CD4-positive, alpha-beta T cell treated with Interleukin-17A for 4 hours (primary cell): ENCODE results near the gene TBX4.
"Not testable (repeated sequence)": the region's sequence is repeated elsewhere in the genome, so short reads cannot be mapped to it uniquely, and the experiment has no call there.

Source experiments
- DNase-seq: peaks from one replicate; pipeline ENCODE4 v3.0.0-alpha.2; 2020; ENCODE audit warnings: mixed read lengths

TBX4 gene

DNA sequence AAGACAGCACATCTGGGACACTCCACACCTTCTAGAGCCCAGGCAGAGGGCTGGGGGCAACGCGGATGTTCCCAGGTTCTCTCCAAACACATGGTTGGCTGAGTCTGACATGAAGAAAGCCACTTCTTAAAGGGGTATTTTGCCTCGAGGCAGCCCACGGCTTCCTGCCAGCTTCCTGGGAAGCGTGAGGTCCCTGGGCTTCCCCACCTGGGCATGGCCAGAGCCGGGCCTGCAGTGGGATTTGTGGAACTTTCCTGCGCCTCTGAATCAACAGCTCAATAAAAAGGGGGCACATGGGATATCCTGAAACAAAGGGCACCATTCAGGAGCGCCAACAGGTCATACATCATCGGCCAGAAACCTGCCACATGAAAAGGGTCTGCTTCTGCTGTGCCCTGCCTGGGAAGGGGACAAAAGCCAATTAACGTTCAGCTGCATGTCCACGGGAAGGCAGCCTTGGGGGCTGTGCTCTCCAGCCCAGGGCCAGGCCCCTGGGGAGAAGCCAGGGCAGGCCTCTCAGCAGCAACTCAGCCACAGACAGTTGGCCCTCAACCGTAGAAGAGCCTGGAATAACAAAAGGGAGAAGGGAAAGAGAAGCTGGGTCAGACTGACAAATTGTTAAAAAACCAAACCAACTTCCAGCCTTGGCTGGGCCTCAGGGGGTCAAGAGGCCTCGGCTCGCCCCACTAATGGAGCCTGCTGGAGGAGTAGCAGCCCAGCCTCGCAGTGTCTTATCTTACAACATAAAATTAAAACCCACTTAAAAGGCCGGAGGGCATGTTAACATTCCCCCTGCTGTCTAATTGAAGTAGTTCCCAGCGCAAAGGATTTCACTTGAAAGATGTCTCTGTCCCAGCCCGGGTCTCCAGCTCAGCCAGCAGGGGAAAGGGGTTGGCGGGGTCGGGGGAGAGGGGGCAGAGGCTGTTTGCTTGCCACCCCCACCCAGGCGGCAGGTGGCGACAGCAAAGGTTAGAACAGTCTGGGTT is 34.2 kb downstream of the TBX4 start:
- DNase-seq: no peak

DNA sequence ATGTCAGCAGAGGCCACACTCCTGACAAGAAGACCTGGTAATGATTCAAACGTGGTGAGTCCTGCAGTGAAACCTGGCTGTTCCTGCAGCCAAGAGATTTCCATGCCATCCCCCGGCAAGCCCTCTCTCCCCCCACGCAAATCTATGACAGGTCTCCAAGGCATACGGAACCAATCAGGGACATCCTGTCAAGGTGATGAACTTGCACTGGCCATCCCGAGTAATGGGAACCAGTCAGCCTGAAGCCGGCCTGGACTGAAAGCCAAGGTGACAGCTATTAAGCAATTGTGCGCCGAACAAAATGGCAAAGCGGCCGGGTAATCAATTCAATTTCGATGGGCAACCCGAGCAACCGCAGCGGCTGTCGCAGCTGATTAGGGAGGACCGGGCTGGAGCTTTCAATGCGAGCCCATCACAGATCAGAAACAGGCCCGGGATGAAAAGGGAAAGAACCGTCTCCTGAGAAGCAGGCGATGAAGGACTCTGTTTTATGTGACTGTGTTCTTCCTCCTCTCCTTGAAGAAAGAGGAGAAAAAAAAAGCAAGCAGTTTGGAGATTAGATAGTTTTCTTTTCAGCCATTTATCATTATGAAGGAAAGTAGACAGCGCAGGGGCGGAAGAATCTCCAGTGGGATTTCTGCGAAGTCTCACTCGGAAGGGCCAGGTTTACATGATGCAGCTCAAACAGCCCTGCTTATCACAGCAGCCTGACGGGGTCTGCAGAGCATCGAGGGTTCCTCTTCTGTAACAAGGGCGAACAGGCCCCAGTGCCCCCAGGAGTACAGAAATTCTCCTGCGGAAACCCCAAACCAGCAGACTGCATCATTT is 35.2 kb downstream of the TBX4 start:
- no peak for DNase-seq

DNA sequence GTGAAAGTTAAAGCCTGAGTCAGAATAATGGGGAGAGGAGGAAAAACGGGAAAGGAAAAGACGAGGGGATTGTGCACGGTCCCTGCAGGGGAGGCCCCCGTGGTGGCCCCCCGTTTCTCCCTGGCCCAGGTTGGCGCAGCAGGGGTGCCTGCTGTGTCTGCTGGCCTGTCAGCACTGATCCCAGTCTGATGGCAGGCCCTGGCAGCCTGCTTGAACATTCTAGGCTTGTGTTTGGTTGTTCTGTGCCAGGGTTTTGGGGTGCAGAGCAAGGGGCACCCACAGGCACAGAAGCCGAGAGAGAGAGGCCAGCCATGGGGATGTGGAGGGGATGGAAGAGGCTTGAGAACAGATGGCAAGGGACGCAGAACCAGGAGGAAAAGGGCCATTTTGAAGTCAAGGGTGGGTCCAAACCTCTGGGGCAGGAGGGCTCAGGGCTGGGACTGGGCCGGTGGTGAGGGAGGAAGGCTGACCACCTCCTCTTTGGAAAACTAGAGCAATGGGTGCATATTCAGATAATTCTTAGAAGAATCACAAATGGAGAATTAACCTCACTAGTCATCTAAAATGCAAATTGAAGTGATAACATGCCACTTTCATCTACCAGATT is 35.9 kb downstream of the TBX4 start:
- DNase-seq: no peak

DNA sequence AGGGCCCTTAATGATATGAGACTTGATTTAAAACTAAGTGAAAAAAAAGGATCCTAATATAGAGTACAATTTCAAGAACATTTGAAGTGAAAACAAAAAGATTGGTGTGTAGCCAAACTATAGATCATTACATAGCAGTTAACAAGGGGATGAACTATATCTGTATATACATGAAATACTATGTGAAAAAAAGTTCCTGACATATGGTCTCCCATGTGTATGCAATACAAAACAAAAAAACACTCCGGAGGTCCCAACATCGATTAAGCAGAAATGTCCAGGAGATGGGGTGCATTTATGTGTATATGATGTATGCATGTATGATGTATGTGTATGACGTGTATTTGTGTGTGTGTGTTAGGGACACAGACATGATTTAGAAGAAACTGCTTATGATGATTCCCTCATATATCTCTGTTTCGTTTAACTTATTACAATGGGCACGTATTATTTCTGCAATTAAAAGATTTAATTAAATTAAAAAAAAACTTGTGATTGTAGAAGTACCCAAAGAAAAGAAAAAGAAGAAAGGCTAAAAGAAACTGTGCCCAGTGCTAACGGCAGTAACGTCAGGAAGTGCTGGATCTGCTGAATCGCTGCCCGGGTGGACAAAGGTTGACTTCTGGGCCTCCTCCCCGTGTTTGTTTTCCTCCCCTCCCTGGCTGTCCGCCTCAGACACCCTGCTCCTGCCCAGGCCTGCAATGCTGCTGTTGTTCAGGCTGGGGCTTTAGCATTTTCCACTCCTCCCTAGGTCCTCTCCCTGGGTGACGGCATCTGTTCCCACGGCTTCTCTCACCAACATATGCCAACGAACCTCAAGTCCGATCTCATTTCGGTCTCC is 36.9 kb downstream of the TBX4 start:
- no peak for DNase-seq

DNA sequence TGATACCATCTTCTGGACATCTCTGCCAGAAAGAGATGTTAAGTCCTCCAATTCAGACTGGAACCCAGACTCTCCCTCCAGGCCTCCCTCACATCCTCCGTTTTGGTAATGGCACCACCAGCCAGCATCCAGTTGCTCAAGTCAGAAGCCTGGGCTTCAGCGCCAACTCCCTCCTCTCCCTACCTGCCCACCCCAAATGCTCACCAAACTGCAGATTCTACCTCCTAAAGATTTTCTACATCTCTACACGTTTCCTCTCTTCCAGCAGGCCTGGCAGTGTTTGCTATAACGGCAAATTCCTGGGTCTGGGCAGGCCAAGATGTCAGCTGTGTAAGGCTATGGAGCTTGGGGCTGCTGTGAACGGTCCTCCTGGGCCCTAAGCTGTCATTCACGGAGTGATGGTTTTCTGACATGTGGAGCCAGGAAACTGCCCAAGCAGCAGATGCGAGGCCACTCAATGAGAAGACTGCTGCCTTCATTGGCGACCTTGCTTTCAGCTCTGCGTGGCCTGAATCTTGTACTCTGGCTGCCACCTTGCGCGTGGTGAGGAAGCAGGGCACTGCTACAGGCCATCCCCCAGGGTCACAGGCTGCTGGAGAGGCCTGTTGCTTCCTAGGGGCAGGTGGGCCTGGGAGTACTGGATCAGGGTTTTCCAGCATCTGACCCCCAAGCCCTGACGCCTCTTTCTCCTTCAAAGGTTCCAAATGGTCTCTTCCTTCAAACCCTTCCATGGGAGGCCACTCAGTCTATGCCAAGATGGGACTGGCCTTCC is 37.7 kb downstream of the TBX4 start:
- no peak for DNase-seq

DNA sequence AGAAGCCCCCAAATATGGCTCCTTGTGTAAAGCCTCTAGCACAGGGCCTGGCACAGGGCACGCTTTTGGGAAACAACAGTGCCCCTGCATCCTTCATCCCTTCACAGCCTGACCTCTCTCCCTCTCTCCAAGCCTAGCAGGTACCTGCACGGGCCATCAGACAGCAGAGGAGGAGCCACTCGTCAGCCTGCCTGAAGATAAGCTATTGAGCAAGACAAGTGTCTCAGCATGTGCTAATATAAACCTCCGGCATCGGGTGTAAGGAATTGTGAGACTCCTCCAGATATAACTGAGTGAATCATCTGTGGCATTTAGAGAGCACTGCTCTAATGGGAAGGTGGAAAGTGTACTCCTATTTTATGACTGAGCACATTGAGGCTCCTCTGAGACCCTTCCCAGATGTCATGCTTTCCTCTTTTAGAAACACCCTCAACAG is 38.3 kb downstream of the TBX4 start:
- DNase-seq: no peak

DNA sequence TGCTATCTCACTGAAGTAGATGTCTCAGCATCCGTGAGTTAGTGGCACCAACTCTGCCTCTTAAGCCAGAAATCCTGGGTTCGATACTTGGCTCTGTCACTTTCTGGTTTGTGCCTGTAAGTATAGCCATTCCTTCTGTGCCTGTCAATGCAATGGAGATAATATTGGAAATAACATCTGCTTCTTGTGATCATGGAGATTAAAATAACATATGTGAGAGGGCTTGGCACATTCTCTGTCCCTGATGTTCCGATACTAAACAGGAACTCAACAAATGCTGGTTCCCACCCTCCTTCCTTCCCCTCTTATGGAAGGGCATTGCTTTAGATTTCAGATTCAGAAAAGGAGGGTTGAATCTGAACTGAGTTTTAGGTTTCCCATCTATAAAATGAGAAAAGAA is 39.8 kb downstream of the TBX4 start:
- no peak for DNase-seq

DNA sequence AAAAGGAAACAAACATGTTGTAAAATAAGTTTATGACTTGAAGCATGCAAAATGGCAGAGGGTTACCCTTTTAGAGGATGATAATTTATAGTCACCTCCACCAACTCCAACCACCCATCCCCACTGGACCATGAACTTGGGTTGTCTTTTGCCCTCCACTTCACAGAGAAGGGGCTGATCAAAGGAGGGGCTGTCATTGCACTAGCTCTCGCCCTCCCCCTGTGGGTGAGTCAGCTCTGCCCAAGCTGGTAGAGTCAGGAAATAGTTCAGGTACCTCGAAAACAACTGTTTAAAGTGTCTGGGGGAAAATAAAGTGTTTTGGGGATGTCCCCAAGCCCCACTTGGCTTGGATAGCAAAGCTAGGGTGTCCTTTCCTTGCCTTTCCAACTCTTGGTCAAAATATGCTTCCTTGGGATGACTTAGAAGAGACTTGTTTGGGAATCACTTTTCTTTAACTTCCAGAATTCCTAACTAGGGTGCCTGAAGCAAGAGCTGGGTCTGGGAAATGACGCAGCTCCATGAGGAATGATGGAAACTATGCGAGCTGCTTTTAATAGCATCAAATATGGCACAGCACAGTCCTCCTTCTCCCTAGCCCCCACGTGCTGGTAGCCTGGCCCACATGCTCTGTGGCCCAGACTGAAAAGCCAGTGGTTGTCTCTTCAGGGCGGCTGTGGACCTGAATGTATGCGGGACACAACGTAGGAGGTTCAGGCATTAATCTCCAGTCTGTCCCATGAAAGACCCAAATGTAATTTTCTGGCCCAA is 40.7 kb downstream of the TBX4 start:
- no peak for DNase-seq

DNA sequence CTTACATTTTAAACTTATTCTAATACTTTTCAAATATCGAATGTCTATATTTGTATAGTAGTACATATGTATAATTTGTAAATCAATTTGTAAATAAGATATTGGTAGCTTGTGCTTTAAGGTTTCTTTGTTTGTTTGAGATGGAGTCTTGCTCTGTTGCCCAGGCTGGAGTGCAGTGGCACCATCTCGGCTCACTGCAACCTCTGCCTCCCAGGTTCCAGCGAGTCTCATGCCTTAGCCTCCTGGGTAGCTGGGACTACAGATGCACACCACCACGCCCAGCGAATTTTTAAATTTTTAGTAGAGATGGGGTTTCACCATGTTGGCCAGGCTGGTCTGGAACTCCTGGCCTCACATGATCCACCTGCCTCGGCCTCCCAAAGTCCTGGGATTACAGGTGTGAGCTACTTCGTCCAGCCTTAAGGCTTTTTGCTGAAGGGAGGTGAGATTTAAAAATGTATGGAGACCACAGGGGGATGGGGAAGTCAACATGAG is 41.7 kb downstream of the TBX4 start:
- not testable (repeated sequence) for DNase-seq

DNA sequence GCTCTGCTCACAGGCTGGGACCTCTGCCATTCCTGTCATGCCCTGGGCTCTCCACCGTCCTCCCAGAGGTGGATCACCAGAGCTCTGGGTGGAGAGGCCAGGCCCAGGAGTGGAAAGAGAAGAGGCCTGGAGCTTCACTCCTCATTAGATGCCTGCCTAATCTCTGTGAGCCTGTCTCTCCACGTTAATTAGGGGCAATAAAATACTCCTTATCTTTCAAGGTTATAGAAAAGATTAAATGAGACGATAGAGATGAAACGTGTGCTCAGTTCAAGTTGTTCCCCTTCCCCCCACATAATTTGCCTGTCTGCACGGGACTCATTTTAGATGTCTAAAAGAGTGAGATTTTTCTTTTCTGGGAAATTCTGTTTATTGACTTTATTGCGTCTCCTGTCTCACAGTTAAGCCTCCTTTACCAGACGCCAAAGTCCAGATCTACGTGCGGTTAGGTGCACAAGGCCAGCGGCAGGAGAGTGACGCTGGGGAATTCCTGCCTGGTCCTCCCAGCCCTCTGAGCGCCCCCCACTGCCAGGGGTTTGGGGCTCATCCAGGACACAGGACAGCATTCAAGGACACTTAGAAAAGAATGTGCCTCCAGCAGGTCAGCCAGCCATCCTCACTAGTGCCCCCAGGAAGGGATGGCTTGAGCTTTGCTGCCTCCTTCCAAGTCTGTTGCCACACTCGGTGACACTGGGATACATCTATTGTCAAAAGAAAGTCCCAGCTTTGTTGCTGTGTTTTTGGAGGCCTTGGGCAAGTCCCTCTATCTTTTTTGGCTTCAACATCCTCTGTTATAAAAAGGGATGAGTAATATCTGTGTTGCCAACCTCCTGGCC is 42.3 kb downstream of the TBX4 start:
- DNase-seq: no peak

DNA sequence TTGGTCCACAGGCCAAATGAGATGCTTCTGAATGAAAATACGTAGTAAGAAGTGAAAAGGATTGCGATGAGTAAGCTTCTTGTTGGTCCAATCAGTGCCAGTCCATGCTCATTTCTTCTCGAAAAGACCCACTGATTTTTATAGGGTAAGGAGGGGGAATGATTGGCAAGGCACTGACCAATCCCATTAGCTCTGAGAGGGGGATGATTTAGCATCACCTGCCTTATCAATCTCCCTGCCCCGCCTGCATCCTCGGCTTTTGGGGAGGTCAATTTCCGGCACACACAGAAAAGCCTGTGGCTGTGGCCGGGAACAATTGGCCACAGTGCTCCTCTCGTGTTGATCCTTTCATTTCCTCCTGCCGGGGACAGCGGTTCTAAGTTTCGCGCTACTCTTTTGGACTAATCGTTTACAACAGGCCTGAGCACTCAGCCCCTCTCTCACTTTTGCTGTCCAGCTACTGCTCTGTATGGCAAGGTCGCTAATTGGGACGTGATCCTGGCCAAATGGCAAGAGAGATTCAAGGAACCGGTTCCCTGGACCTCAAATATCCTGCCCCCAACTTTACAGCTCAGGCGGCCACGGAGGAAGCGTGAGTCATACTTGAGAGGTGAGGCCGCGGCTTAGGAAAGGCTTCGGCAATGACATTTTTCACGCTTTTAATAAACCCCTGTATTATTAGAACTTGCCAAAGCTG is 43.1 kb downstream of the TBX4 start:
- DNase-seq: no peak

DNA sequence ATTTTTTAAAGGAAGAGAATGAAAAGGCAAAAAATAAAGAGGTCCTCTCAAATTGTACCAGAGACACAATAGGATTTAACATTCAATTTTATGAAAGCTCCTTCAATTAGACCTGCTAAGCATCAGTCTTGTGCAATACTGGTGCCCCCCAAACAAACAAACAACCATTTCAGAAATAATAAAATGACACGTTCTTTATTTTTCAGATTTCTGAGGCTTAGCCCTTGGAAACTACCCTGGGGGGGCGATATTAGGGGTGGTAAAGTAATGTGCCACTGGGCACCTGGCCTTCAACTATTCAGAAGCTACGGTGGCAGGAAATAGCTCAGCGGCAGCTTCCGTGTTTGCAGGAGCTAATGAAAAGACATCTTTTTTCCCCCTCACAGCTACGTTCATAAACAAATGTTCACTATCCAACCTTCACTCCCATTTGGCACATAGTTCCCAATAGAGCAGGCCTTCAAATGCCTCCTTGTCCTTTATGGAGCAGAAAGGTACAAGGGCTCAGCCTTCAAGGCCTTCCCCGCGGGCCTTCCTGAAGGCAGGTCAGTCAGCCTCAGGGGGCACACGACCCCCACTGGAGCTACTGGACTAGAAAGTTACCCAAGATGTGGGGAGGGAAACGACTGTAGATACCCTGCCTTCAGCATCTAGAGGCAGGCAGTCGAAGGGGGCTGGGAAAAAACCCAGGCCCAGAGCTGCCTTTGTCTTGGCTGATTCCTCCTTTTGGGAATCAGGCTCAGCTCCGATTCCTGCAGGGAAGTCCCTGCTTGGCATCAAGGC is 44.1 kb downstream of the TBX4 start:
- no peak for DNase-seq

DNA sequence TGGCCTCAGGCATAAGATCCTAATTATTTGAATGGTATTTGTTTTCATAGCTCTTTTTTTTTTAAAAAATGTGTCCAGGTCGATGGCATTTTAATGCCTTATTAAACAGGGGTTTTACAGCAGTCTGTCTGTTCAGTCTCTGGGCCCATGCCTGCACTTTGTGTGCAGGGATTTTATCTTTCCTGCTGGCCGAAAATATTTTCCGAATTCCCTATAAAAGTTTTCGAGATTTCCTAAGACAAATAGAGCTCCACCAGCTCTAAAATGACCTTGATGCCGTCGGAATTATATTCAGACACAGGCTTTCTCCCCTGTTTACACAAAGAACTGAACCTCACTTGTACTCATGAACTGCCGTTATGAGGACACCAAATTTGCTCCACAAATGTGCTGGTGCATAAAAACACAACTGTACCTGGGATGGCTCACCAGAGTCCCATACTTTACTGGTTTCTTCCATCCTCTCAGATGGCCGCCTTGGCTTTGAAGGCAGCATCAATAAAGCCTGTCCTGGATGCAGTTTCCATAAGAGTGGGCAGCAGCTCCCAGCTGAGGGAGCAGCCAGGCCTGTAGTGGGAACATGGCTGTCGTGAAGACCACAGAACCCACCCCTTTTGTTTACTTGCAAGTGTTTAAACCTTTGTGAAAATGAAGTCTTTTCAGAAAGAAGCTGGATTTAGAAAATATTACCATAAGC is 44.9 kb downstream of the TBX4 start:
- no peak for DNase-seq

DNA sequence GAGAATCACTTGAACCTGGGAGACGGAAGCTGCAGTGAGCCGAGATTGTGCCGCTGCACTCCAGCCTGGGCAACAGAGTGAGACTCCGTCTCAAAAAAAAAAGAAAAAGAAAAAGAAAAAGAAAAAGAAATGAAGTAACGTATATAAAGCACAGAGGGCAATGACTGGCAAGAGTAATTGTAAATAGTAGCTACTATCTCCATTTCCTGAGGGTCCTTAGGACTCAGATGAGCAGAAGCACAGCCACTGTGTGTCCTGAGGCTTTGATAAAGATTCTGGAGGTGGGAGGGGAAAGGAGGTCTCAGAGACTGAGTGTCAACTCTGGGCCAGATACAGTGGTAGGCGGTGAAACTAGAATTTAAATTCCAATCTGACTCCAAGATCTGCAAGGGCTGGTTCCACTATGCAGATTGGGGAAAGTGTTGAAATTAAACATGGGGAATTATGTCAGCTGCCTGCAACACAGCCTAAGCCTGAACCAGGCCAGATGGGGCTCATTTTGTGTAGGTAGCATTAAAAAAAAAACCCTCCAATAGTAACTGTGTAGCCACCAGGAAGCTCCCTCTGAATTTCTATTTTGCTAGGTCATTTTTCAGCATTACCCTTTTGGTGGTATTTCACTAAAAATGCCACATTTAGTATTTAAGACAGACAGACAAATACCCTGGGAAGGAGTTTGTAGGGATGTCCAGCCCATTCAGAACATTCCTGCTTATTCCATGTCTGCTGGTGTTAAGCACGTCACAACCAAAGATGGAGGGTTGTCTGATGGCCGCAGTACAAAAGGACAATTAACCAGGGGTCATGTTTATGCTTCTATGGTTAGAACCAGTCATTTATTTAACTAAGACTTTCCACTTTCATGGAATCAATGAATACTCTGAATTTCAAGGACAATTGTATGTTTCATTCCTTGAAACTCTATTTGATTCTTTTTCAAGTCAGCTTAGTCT is 46.1 kb downstream of the TBX4 start:
- DNase-seq: no peak

DNA sequence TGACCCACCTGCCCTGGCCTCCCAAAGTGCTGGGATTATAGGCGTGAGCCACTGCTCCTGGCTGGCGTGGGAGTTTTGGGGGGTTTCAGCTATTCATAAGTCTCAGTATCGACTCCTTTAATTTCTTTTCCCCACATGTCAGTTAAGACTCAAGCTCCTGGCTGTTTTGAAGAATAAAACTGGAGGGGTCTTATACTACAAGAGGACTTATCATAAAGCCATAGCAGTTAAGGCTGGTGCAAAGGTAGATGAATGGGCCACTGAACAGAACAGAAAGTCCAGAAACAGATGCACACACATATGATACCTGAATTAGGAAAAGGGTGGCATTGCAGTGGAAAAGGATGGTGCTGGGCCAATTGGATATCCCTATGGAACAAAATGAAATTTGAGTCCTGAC is 47.4 kb downstream of the TBX4 start:
- no peak for DNase-seq

DNA sequence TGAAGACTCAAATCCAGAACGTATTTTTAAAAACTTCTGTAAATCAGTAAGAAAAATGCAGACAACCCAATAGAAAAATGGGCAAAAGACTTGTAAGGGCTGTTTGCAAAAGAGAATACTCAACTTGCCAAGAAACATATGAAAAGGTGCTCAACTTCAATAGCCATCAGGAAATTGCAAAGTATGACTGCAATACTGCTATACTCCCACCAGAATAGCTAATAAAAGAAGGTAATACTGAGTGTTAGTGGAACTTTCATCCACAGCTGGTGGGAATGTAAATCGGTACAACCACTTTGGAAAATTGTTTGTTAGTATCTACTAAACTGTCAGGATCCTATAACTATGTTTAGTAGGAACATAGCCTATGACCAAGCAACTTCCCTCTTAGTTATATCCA is 48.1 kb downstream of the TBX4 start:
- no peak for DNase-seq
